Stimulated activated CD8-positive, alpha-beta memory T cell treated with anti-CD3 and anti-CD28 coated beads, Interleukin-4, amount 100 ng/mL, for 48 hours (primary cell): ENCODE results near the gene MYRIP.
"Not testable (repeated sequence)": the region's sequence is repeated elsewhere in the genome, so short reads cannot be mapped to it uniquely, and the experiment has no call there.

Source experiments
- DNase-seq: peaks from one replicate; pipeline ENCODE4 v3.0.0-alpha.2; 2020

Gene MYRIP

DNA sequence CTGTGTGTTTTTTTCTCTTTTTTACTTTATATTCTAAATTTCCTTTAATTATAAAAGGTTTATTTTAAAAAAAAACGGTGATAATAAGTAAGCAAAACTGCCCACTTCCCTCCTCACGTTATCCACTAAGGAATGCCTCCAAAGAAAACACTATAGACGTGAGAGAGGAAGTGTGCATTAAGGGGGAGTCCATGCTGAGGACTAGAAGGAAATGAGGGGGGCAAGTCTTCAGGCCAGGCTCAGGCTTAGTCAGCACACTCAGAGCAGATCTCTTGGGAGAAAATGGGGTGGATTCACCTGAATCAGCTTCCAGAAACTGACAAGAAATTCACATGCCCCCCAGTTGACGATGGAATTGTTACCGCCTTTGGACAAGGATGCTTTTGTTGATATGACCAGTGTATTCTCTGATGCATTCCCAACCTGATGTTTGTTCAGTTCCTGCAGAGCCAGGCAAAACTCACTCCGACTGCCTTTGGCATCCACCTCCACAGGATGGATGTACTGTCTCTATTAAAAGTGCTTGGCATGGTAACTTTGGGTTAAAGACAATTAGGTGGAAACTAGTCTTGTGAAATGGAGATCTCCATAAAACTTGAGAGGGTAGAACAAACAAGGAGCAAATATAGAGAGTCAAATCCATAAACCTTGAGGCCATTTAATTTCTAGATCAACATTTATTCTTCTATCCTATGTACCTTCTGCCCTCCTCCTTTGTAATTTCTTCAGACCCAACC lies 167.8 kb downstream of the MYRIP start:
- DNase-seq = no peak

DNA sequence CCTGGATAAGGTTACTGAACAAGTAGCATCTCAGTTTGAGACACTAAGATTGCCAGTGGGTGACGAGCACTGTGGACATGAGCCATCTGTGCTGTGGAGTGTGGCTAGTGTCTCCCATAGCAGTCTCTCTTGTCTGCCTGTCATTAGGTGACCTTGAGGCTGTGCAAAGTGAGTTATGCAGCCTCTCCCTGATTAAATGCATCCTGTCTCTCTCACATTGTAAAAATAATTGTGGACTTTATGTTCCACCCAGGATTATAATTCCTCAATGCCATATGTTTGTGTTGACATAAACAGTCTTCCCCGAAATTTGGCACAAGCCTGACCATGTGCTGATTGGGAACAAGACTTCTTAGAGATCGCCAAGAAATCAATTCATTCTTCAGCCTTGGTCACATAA lies 168.9 kb downstream of the MYRIP start:
- DNase-seq = no peak

DNA sequence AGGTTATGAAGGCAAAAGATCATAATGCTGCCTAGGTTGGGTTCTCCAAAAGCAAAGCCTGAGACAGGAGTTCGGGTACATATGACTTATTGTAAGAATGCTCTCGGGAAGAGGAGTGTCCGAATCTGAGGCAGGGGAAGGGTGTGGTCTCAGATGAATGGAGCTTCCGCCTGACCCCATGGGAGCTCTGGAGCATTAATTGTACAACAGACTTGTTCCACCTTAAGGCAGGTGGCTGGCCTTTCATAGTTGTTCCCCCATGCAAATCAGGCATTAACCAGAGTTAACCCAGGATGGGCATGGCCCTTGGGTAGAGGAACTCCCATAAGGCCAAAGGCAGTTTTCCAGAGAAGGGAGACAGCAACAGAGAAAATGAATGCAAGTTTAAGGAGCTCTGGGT lies 170.6 kb downstream of the MYRIP start:
- DNase-seq = no peak

DNA sequence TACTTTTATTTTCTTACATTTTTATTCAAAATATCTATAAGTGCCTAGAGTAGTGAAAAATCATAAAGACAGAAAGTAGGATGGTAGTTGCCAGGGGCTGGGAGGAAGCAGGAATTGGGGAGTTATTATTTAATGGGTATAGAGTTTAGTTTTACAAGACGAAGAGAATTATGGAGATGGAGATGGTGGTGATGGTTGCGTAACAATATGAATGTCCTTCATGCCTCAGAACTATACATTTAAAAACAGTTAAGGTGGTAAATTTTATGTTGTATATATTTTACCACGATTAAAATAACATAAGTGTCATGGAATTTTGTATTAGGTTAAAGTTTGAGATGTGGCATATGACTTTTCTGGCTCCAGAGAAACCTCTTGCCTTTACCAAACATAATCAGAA lies 171.4 kb downstream of the MYRIP start:
- DNase-seq = no peak

DNA sequence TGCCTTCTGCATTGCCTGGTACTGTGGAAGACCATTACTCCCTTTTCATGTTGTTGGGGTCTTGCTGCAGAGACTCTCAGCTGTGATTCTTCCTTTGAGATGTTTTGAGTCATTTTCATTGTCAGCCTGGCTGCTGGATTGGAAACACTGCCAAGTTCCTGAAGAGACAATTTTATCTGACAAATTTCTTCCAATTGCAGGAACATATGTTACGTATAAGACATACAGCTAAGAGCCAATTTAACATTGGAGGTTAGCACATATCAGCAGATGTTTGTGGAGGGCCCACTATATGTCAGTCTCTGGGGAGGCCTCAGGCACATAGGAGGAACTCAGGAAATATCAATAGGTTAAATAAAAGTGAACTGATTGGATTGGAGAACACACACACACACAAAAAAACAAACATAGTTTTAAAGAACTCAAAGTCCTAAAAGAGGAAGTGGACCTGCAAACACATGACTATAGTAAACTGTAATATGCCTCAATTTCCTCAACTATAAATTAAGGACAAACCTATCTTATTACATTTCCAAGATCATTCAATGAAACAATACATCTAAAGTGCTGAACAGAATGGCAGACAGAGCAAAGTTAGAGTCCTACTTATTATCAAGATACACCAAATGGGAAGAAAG lies 172.3 kb downstream of the MYRIP start:
- DNase-seq = no peak

DNA sequence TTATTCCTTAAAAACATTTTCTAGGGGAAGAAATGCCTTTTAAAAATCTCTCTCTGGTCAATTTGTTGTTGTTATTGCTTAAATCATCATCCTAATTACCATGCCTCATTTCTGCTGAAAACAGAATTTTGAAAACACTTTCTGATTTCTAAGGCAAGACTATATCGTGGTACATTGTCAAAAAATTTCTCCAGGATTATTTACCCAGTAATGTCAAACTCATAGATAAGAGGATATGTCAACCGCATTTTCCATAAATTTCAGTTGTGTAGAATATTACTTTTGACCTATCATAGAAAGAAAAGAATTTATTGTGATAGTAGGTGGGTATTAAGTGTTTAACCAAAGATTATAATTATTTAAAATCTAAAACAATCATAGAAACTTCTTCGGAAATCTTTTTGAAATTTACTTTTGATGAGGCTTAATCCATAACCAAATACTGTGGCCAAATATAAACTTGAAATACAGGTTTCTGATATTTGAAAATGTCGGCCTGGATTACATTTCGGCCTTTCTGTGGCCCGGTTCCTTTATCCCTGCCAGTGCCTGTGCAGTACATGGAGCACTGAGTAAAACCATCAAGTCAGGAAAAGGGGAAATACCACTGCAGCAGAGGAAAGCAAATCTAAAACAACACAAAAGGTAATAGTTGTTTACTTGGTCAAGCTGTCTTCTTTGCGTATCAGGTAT lies 173.4 kb downstream of the MYRIP start:
- no peak for DNase-seq

DNA sequence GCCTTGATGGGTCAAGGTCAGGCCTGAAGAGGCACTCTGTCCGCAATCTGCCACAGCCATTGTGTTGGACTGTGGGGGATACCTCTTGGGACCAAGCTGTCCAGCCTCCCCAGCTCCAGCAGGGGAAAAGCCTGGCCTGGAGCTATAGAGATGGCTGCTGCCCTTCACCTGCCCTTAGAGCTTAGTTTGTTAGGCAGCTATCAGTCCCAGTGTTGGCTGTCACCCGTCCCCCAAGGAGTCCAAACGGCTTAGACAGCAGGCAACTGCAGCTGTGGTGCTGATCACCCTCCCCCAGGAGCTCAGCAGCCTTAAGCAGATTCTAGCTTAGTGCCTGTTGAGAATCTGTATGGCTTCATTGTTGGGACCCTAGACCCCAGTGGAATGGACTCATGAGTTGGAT lies 180.3 kb downstream of the MYRIP start:
- DNase-seq = no peak

DNA sequence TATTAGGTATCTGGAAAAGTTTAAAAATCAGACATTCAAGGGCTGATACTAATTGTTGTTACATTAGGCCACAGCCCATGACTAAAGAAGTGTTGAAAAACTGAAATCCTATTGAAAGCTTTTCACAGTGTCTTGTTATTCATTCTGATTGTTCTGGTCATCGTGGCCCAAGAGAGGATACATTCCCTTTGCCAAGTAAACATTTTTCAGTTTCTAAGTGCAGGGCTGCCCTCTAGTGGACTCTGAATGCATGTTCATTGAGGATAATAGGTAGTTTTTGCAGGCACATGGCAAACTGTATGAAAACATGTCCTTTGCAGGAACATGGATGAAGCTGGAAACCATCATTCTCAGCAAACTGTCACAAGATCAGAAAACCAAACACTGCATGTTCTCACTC lies 181.1 kb downstream of the MYRIP start:
- peak; percentile 27 for DNase-seq

DNA sequence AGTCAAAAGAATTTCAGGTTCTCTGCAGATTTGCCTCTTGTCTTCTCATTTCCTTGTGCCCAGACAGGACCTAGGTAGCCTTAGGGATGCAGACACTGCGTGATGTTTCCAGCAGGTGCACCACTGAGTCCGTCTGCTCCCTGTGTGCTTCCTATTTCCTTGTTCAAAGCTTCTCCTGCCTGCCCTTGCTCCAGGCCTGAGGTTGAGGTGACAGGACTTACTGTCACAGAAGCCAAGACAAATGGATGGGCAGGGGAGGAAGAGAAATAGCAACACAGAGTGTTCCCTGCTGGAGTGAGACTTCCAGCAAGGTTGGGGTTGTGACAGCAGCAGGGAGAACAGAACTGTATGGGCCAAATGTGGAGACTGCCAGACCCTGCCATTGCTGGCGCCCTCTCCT lies 199.4 kb downstream of the MYRIP start:
- DNase-seq = no peak

DNA sequence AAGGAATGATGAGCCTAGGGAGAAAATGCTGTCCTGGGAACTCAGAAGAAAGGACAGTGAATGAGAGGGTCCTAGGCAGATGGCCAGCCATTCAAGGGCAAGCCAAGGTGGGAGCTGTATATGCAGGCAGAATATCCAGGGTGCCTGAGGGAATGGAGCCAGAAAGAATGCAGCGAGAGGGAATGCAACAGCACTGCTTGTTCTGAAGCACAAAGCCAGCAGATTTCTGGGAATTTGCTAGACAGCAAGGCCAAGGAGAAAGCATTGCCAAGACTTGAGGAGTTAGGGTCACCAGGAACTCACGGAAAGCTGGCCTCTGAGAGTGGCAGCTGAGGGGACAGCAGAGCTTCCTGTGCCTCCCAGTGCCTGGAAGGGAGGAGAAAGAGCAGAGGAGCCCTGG lies 200.6 kb downstream of the MYRIP start:
- no peak for DNase-seq

DNA sequence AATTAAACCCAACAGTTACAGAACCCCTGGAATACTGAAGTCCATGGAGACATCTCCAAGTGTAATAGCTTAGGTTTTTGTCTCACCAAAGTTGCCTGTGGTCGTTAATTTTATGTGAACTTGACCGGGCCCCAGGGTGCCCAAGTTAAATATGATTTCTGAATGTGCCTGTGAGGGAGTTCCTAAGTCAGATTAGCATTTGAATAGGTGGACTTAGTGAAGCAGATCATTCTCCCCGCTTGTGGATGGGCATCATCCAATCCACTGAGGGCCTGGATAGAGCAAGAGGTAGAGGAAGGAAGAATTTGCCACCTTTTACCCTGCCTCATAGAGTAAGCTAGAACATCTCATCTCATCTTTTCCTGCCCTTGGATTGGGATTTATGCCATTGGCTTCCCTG lies 203.0 kb downstream of the MYRIP start:
- DNase-seq = no peak

DNA sequence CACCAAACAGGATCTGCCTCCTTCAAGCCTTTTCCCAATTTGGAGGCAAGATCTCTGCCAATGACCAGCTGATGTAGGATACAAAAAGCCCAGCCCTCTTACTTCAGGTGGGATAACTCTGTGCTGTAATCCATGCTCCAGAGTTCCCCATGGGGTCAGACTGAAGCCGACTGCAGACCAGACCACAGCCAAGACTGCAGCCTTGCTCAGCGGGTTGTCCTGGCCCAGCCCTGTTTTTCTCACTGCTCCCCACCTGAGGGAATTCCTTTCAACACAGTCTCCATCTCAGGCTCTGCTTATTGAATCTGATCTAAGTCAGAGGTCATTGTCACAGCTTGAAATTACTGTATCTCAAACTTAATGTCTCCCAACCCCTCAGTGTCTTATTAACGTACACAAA lies 207.0 kb downstream of the MYRIP start:
- no peak for DNase-seq

DNA sequence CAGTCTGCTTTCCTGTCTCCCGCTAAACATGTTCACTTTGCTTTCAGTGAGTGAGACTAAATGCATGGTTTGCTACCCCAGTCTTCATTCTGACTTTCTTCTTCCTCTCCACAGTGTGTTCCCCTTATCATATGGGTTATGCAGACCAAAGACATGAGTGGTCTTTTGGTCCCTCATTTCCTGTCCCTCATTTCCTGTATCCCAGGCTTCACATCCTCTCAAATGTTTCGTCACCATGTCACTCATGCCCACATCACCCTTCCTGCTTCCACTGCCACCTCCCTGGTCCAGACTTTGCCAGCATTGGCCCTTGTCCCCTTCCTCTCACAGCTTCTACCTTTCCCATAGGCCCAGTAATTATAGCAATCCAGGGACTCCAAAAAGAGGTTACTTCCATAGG lies 209.0 kb downstream of the MYRIP start:
- DNase-seq = no peak

DNA sequence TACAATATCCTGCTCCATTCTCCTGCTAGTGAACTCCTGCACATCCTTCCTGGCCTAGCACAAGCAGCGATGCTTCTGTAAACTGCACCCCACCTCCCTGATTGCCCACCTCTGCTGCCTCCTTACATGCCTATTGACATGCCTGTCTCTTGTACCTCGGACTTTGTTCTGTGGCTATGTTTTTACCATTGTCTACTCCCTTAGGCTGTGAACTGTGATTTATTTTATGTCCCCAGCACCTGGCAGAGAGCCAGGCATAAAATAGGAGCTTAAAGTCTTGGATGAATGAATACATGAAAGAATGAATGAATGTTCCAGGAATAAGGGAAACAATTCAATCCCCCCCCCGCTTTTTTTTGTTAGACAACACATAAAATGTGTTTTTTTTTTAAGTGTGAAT lies 210.0 kb downstream of the MYRIP start:
- no peak for DNase-seq

DNA sequence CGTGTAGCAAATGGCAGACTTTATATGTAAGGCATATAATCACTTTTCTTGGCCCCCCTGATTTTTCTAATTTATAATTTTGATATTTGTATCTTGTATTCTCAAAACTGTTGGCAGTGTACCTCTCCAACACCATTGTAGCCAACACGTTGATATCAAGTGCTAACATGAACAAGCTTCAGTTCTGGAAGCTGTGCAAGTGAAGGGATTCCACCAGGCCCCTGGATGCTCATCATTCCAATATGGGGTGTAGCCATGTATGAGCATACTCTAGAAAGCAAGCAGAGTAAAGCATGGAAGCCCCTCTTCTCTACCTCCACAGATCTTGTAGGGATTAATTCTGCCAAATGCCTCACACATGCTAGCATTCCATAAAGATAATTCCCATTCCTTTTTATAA lies 211.3 kb downstream of the MYRIP start:
- no peak for DNase-seq

DNA sequence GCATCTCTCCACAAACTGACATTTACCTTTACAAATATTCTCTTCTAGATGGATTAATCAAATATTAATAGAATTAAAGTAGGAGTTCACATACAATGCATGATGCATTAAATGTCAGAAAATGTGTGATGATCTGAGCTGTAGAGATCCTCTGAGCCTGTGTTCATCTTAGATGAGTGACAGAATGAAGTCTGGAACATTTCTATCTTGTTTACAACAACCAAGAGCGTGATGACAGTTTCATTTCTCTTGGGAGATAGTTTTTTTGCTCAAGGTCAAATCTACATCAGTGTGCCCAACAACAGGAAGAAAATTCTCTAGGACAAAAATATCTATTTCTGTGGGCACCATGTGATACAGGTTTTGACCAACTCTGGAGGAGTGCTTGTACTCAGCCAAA lies 211.9 kb downstream of the MYRIP start:
- DNase-seq = no peak

DNA sequence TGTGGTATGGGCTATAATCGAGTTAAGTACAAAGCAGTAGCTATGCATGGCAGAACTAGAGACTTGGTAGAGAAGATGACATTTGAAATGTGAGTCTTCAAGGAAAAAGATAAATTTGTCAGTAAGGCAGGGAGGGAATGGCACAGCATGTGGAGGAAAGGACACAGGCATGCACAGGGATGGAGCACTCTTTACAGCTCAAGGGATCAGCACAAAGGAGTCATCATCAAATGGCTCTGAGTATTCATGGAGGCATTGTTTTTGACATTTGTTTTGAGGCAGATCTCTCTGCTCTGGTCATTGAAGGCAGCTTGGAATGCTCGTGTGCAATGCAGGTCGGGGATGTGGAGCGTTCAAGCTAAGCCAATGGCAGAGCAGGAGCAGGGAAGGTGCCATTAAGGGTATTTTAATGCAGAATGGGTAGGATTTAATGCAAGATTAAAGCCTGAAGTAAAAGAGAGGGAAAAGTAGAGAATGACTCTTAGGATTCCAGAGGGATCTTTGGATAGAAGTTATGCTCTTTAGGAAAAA lies 213.0 kb downstream of the MYRIP start:
- no peak for DNase-seq

DNA sequence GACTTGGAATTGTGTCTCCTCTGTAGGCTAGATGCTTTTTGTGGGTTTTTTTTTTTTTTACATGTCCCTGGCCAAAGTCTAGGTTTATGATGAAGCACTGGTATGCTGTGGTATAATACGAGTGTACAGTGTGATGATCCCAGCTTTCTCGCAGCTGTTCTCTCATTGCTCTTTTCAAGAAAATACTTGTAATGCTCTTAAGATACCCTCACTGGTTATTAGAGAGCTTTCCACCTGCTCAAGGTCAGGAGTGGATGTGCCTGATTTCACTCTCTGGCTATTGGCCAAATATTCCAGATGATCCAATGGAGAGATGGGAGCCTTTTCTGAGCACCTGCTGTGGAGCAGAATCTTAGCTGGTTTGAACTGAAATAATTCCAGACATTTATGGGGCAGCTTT lies 215.1 kb downstream of the MYRIP start:
- no peak for DNase-seq

DNA sequence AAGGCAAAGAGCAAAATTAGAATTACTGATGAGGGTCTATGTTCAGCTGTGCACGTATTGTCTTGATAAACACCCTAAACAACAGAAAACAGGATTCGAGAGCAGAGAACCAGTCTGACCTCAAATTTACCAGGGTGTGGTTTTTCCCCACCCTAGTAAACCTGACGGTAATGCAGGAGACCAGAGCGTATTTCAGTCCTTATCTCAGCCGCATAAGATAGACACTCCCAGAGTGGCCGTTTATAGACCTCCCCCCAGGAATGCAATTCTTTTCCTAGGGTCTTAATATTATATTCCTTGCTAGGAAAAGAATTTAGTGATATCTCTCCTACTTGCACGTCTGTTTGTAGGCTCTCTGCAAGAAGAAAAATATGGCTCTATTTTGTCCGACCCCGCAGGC lies 216.5 kb downstream of the MYRIP start:
- not testable (repeated sequence) for DNase-seq

DNA sequence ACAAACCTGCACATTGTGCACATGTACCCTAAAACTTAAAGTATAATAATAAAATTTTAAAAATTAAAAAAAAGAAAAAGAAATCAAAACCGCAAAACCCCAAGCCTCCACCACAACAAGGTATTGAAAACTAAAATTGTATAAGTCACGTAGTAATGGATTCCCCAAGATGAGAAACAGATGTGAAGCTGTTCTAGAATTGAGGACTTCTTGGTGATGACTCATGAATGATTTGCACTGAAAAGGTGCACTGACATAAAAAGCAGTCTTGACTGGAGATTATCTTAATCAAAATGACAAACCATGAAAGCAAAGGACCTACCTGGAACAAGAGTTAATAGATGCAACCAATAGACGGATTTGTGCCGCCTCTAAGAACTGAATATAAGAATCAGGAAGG lies 225.8 kb downstream of the MYRIP start:
- DNase-seq = no peak

DNA sequence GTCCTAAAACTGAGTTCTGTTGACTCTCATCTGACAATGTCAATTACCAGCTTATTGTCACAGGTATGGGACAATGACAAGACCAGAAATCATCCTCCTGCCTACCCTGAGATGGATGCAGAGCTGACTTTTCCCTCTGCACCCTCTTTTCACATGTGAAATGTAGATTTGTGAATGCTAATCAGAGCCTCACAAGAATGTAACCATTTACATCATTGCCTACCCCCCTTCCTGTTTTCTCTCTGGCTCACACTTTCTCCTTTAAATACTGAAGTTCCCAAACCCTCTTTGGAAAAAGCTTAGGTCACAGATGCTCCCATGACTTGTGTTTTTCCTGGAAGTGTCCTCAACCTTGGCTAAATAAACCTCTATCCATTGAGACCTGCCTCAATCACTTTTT lies 228.2 kb downstream of the MYRIP start:
- no peak for DNase-seq

DNA sequence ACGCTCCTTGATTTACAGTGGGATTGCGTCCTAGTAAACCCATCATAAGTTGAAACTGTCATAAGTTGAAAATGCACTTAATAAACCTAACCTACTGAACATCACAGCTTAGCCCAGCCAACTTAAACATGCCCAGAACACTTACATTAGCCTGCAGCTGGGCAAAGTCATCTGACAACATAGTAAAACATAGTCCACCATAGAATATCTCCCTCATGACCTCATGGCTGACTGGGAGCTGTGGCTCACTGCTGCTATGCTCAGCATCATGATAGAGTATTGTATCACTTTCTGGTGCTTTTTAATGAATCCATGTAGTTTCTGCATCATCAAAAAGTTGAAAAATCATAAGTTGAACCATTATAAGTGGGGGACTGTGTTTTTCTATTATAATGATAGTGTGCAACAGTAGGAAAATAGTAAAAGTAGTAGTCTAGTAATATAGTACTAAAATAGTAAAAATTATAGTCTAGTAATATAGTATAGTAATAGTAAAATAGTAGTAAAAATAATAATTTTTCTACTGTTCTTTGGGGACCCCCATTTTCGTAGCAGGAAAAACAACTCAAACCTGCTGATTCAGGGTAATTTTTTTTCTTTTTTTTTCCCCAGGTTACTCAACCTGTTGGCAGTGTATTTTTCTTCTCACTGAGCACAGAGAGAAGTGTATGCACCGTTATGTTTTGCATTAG lies 233.5 kb downstream of the MYRIP start:
- DNase-seq = no peak

DNA sequence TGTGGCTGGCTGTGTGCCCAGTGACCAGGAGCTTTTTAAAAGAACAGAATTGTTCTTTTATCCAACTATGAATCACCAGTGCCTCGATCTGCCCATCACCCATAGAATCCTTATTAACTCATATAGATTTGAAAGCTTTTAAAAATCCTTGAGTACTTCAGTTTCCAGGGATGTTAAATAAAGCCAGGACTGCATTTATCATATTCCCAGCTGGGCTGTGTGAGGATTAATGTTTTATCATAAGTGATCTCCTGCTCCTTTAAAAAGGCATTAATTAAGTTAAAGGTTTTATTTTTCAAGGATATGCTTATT lies 234.0 kb downstream of the MYRIP start:
- no peak for DNase-seq

DNA sequence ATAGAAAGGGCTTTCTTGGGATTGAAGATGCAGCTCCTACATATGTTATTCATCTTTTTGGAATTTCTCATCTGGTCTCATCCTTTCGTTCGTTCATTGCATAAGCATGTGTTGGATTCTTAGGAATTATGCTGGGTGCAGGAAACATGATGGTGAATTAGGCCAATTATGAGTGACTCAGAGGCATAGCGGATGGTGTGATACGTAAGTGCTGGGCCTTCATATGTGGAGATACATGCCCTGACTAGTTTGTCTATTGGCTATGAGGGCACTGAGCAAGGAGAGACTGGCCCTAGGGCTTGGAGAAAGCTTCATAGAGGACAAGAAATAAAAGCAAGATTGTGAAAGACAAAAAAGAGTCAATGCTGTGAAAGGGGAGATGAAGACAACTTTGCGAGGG lies 235.1 kb downstream of the MYRIP start:
- no peak for DNase-seq
